ENCODE results near the gene RAB10. TPM values are rescaled to one million over a fixed set of nuclear protein-coding genes. Genes with fewer than 3 reads are reported as not detected.

Gene RAB10
- 137 TPM for polyA plus RNA-seq (2012; ENCODE audit: insufficient read length, low read depth)

DNA sequence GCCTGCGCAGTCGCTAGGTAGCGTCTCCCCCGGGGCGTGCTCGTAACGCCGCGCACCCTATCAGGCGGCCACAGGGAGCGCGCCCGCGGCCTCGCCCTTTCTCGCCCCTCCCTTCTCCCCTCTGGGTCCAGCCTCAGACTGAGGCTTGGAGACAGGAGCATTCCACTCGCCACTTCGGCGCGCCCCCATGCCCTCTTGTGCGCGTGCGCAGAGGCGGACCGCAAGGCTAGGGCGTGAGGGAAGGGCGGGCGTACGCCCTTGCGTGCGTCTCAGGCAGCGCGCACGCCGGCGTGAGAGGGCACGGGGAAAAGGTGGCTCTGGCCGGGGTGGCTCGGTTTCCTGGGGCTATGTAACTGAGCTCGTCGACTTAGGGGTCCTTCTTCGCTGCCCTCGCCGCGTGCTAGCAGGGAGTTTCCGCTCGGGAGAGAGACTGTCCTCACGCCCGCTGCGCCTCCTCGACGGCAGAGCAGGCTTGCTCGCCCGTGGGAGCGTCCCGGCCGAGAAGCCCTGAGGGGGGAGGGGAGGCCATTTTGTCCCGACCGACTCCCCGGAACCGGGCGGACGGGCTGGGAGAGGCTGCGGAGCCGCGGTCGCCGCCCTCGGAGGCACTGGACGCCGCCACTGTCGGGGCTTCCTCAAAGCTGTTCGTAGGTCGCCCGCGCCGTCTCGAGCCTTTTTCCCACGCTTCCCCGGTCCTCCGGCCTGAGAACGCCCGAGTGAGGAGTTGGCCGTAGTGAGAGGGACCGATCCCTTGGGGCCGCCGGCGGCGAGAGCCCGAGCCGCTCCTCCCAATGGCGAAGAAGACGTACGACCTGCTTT lies at the start of gene RAB10:
TSS of gene RAB10 (plus strand) at position 267 of the 819 bp plus-strand sequence. CDS start at position 792, 525 bp downstream.
- TF ChIP-seq TAF1 (IDR thresholded peaks at IDR 0.05; ENCODE audit: borderline replicate concordance, insufficient read depth, low read length) (peak; percentile 80; the same call in 1 of the 2 replicates), POLR2AphosphoS5 (IDR thresholded peaks at IDR 0.05; ENCODE audit: low read depth, low read length) (peak; percentile 94), FOXP2 (optimal IDR thresholded peaks at IDR 0.05; ENCODE audit: borderline replicate concordance, extremely low read depth, extremely low read length, insufficient read depth) (peak; percentile 85), SIN3A (IDR thresholded peaks at IDR 0.05; ENCODE audit: borderline replicate concordance, insufficient read depth, low read length) (no peak; the same call in 1 of the 2 replicates)
- TF ChIP-seq, protein P1, sequence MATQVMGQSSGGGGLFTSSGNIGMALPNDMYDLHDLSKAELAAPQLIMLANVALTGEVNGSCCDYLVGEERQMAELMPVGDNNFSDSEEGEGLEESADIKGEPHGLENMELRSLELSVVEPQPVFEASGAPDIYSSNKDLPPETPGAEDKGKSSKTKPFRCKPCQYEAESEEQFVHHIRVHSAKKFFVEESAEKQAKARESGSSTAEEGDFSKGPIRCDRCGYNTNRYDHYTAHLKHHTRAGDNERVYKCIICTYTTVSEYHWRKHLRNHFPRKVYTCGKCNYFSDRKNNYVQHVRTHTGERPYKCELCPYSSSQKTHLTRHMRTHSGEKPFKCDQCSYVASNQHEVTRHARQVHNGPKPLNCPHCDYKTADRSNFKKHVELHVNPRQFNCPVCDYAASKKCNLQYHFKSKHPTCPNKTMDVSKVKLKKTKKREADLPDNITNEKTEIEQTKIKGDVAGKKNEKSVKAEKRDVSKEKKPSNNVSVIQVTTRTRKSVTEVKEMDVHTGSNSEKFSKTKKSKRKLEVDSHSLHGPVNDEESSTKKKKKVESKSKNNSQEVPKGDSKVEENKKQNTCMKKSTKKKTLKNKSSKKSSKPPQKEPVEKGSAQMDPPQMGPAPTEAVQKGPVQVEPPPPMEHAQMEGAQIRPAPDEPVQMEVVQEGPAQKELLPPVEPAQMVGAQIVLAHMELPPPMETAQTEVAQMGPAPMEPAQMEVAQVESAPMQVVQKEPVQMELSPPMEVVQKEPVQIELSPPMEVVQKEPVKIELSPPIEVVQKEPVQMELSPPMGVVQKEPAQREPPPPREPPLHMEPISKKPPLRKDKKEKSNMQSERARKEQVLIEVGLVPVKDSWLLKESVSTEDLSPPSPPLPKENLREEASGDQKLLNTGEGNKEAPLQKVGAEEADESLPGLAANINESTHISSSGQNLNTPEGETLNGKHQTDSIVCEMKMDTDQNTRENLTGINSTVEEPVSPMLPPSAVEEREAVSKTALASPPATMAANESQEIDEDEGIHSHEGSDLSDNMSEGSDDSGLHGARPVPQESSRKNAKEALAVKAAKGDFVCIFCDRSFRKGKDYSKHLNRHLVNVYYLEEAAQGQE (IDR thresholded peaks at IDR 0.05; ENCODE audit: insufficient read depth in 1 of 2, low read depth in 2 of 2, low read length in 2 of 2), result no peak

DNA sequence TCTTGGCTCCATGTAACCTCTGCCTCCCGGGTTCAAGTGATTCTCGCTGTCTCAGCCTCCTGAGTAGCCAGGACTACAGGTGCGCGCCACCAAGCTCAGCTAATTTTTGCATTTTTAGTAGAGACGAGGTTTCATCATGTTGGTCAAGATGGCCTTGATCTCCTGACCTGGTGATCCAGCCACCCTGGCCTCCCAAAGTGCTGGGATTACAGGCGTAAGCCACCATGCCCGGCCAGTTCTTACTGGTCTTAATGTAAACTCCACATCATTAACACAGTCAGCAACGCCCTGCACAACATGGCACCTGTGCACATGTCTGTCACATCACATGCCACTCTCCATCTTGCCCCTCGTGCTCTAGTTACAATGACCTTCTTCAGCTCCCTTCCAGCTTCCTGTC lies 45.8 kb upstream of the RAB10 start:
- TF ChIP-seq POLR2AphosphoS5 (IDR thresholded peaks at IDR 0.05; ENCODE audit: low read depth, low read length) (no peak), SIN3A (IDR thresholded peaks at IDR 0.05; ENCODE audit: borderline replicate concordance, insufficient read depth, low read length) (no peak)
- TF ChIP-seq, protein P1 (IDR thresholded peaks at IDR 0.05; ENCODE audit: insufficient read depth in 1 of 2, low read depth in 2 of 2, low read length in 2 of 2), result no peak

DNA sequence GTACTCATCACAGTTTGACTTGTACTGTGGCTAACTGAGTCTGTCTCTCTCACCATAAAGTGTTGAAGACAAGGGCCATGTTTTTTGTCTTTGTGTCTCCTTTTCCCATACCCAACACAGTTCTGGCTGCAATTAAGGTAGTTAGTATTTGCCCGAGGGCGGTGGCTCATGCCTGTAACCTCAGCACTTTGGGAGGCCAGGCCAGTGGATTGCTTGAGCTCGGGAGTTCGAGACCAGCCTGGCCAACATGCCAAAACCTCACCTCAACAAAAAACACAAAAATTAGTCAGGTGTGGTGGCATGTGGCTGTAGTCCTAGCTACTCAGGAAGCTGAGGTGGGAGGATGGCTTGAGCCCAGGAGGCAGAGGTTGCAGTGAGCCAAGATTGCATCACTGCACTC lies 44.7 kb upstream of the RAB10 start:
- TF ChIP-seq SIN3A (IDR thresholded peaks at IDR 0.05; ENCODE audit: borderline replicate concordance, insufficient read depth, low read length) (no peak), POLR2AphosphoS5 (IDR thresholded peaks at IDR 0.05; ENCODE audit: low read depth, low read length) (no peak), FOXP2 (optimal IDR thresholded peaks at IDR 0.05; ENCODE audit: borderline replicate concordance, extremely low read depth, extremely low read length, insufficient read depth) (no peak), TAF1 (IDR thresholded peaks at IDR 0.05; ENCODE audit: borderline replicate concordance, insufficient read depth, low read length) (no peak)
- TF ChIP-seq, protein P1 (IDR thresholded peaks at IDR 0.05; ENCODE audit: insufficient read depth in 1 of 2, low read depth in 2 of 2, low read length in 2 of 2), result no peak

DNA sequence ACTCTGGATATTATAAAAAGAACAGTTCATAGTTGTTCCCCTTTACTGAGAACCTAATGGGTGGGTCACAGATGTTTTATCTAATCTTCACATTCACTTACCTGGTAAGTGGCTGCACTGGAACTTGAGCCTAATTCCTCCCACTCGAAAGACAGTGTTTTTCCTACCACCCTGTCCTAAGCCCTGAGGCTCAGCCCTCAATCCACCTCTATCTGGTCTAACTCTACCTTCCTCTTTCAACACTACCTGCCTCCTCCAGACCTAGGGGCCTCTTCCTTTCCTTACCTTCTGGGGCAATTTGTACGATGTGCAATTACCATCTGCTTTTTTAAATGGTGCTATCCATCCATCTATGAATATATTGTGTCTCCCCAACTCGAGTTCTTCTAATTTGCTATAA lies 41.9 kb upstream of the RAB10 start:
- TF ChIP-seq, protein P1 (IDR thresholded peaks at IDR 0.05; ENCODE audit: insufficient read depth in 1 of 2, low read depth in 2 of 2, low read length in 2 of 2), result no peak
- TF ChIP-seq POLR2AphosphoS5 (IDR thresholded peaks at IDR 0.05; ENCODE audit: low read depth, low read length) (no peak), TAF1 (IDR thresholded peaks at IDR 0.05; ENCODE audit: borderline replicate concordance, insufficient read depth, low read length) (no peak), FOXP2 (optimal IDR thresholded peaks at IDR 0.05; ENCODE audit: borderline replicate concordance, extremely low read depth, extremely low read length, insufficient read depth) (no peak), SIN3A (IDR thresholded peaks at IDR 0.05; ENCODE audit: borderline replicate concordance, insufficient read depth, low read length) (no peak)

Data from PFSK-1 (cell line).